ENCODE measurements around the gene CCDC92.

- no peak for TF ChIP-seq CTCF (IDR thresholded peaks at IDR 0.05; ENCODE audit: low read length)
- no peak for TF ChIP-seq EZH2 (optimal IDR thresholded peaks at IDR 0.05; ENCODE audit: low read depth, low read length)
- no peak for TF ChIP-seq EZH2phosphoT487 (IDR thresholded peaks at IDR 0.05; ENCODE audit: low read length)
These were observed 86.4 kb downstream of the CCDC92 start for GRCh38 chr12:123886258-123886657.
